Endometrial microvascular endothelial cells (primary cell): Measurements from ENCODE around the gene ZNF793. TPM values are rescaled to one million over a fixed set of nuclear protein-coding genes. Genes with fewer than 3 reads are reported as not detected.

Source experiments
- in situ Hi-C: cut with HindIII; loops from 2 replicates; pipeline ENCODE4 v1.10.0; 2017; ENCODE audit warnings: low sequenced_read_pairs, low pct_unique_long_range_greater_than_20kb; ENCODE audit errors: inconsistent ontology term
- total RNA-seq: library from RNA; depleted of rRNA; stranded (reverse); fragments of >200 nt; gene quantifications from one replicate; pipeline ENCODE4 v1.2.3, GENCODE V29; 2015; ENCODE audit errors: inconsistent ontology term

The ZNF793 gene
- total RNA-seq, result not detected

GRCh38 chr19:37506387-37507166 lies at the start of gene ZNF793:
TSS of gene ZNF793 (plus strand) at chr19:37506939. CDS start at chr19:37523440, 16,501 bp downstream.
- in situ Hi-C loops, result no loop called here

GRCh38 chr19:37466277-37466797 lies 40.4 kb upstream of the ZNF793 start:
- in situ Hi-C loops, result no loop called here

- in situ Hi-C loops, result no loop called here
Observed at GRCh38 chr19:37466798-37467607, 39.7 kb upstream of the ZNF793 start, which contains the start of gene ZNF569. TSS of gene ZNF569 (minus strand) at chr19:37467444. CDS start at chr19:37444921, 22,523 bp downstream.

- in situ Hi-C loops, result no loop called here
Observed at GRCh38 chr19:37467608-37468090, 39.1 kb upstream of the ZNF793 start.

- in situ Hi-C loops, result no loop called here
Observed at GRCh38 chr19:37468961-37469777, 37.6 kb upstream of the ZNF793 start, which contains the start of gene ZNF570. TSS of gene ZNF570 (plus strand) at chr19:37469356. CDS start at chr19:37470355, 999 bp downstream.

GRCh38 chr19:37470216-37470615 lies 36.5 kb upstream of the ZNF793 start:
- in situ Hi-C loops, result no loop called here

GRCh38 chr19:37472165-37472564 lies 34.6 kb upstream of the ZNF793 start:
- in situ Hi-C loops, result no loop called here

GRCh38 chr19:37484406-37485168 lies 22.2 kb upstream of the ZNF793 start:
- in situ Hi-C loops, result no loop called here

GRCh38 chr19:37492213-37492612 lies 14.5 kb upstream of the ZNF793 start:
- in situ Hi-C loops, result no loop called here

GRCh38 chr19:37505958-37506386 lies 767 bp upstream of the ZNF793 start:
- in situ Hi-C loops, result no loop called here

GRCh38 chr19:37507167-37507464 lies 377 bp downstream of the ZNF793 start:
- in situ Hi-C loops, result no loop called here

- in situ Hi-C loops, result no loop called here
Observed at GRCh38 chr19:37511186-37511585, 4.4 kb downstream of the ZNF793 start.

- in situ Hi-C loops, result no loop called here
Observed at GRCh38 chr19:37511821-37512220, 5.1 kb downstream of the ZNF793 start.

GRCh38 chr19:37513397-37513796 lies 6.7 kb downstream of the ZNF793 start:
- in situ Hi-C loops, result no loop called here

- in situ Hi-C loops, result no loop called here
Observed at GRCh38 chr19:37519890-37520289, 13.2 kb downstream of the ZNF793 start.

- in situ Hi-C loops, result no loop called here
Observed at GRCh38 chr19:37537391-37537947, 30.7 kb downstream of the ZNF793 start.

- in situ Hi-C loops, result no loop called here
Observed at GRCh38 chr19:37551129-37551993, 44.6 kb downstream of the ZNF793 start.
